A673 (cell line): Measurements from ENCODE around the gene GSG1L. TPM values are rescaled to one million over a fixed set of nuclear protein-coding genes. Genes with fewer than 3 reads are reported as not detected.

Experiments
- BruUV-seq: library from RNA; stranded (reverse); fragments of 400-500 nt; replicated peaks from 2 replicates; lab custom pipeline; 2021; lab: Mats Ljungman, UMichigan
- CTCF ChIA-PET: fragments of 300-600 bp; sonication (Branson Sonifier 250); formaldehyde crosslinking; loops from one replicate; lab custom pipeline; 2022; ENCODE audit warnings: antibody characterized with exemption; lab: Charles Lee
- POLR2A ChIA-PET: fragments of 300-600 bp; sonication (Branson Sonifier 250); formaldehyde crosslinking; loops from one replicate; lab custom pipeline; 2022; ENCODE audit warnings: antibody characterized with exemption; ENCODE audit not compliant: low non-redundant PET; lab: Charles Lee
- DNase-seq: peaks from one replicate; pipeline ENCODE4 v3.0.0-alpha.2; 2015; ENCODE audit warnings: low spot score
- H3K27ac ChIP-seq: fragments of 200-600 bp; sonication (generic); 2 replicates; pipeline ENCODE4 v1.5.1; 2016; ENCODE audit warnings: mixed run types, low read depth, mild to moderate bottlenecking, mixed read lengths, antibody characterized with exemption, low read length; ENCODE audit not compliant: poor library complexity, severe bottlenecking
- H3K27me3 ChIP-seq: fragments of 200-600 bp; sonication (generic); replicated peaks from 2 replicates; pipeline ENCODE4 v1.6.1; 2017; ENCODE audit warnings: mixed run types, low read depth, mild to moderate bottlenecking, mixed read lengths, antibody characterized with exemption, low read length; ENCODE audit not compliant: insufficient read depth, poor library complexity
- H3K36me3 ChIP-seq: fragments of 200-600 bp; sonication (generic); 2 replicates; pipeline ENCODE4 v1.6.1; 2016; ENCODE audit warnings: mixed run types, mild to moderate bottlenecking, mixed read lengths, antibody characterized with exemption, low read length; ENCODE audit not compliant: insufficient read depth, poor library complexity, severe bottlenecking
- H3K4me1 ChIP-seq: fragments of 200-600 bp; sonication (generic); 2 replicates; pipeline ENCODE4 v1.6.1; 2017; ENCODE audit warnings: mixed run types, mild to moderate bottlenecking, mixed read lengths, antibody characterized with exemption, low read length; ENCODE audit not compliant: insufficient read depth, poor library complexity, severe bottlenecking
- H3K4me3 ChIP-seq: fragments of 200-600 bp; sonication (generic); 2 replicates; pipeline ENCODE4 v1.5.1; 2016; ENCODE audit warnings: low read depth, mixed run types, mild to moderate bottlenecking, mixed read lengths, low read length; ENCODE audit not compliant: poor library complexity, severe bottlenecking
- H3K9me3 ChIP-seq: fragments of 200-600 bp; sonication (generic); 2 replicates; pipeline ENCODE4 v1.6.1; 2016; ENCODE audit warnings: mixed run types, low read depth, mild to moderate bottlenecking, mixed read lengths, antibody characterized with exemption, low read length; ENCODE audit not compliant: poor library complexity, severe bottlenecking
- CTCF ChIP-seq: fragments of 300-800, 200-600 bp; sonication (generic); conservative IDR thresholded peaks from 2 replicates; pipeline ENCODE4 v1.5.1; 2017; ENCODE audit warnings: low read depth, mild to moderate bottlenecking, antibody characterized with exemption, low read length, moderate library complexity, mixed read lengths
- EZH2 ChIP-seq: fragments of 200-600 bp; sonication (generic); IDR thresholded peaks from 2 replicates; pipeline ENCODE4 v1.6.1; 2017; ENCODE audit warnings: borderline replicate concordance, low read depth, mild to moderate bottlenecking, mixed read lengths, antibody characterized with exemption, low read length; ENCODE audit not compliant: poor library complexity, severe bottlenecking
- intact Hi-C: fragments of 100-400 bp; cut with micrococcal nuclease; formaldehyde crosslinking; loops from one replicate; pipeline ENCODE4 v1.10.0; 2022; ENCODE audit not compliant: unreplicated experiment
- total RNA-seq: library from RNA; stranded (reverse); gene quantifications from 2 replicates; pipeline ENCODE4 v1.2.3, GENCODE V29; 2021

GSG1L gene
- total RNA-seq, 1 experiment from 2014 or later, result not detected

GRCh38 chr16:27742333-27742732 lies 321.2 kb downstream of the GSG1L start:
- no TSS peak for BruUV-seq
- Histone ChIP-seq H3K9me3 (no peaks in the 10 kb centered on the region), H3K36me3 (no peaks in the 10 kb centered on the region), H3K27ac (no peak overlapping the region), H3K4me1 (no peaks in the 10 kb centered on the region), H3K4me3 (no peak overlapping the region), H3K27me3 (no peaks in the 10 kb centered on the region)
- POLR2A ChIA-PET, result no interaction called here
- TF ChIP-seq EZH2 (no peak), CTCF (no peak)
- no peak for DNase-seq
- CTCF ChIA-PET, result no interaction called here
- intact Hi-C loops, result no loop called here

- H3K4me3 ChIP-seq, result no peak overlapping the region
- no peak overlapping the region for H3K27ac ChIP-seq
- no peaks in the 10 kb centered on the region for H3K4me1 ChIP-seq
- no TSS peak for BruUV-seq
- DNase-seq, result no peak
- ChIA-PET CTCF (no interaction called here), POLR2A (no interaction called here)
- intact Hi-C loops, result no loop called here
- H3K9me3 ChIP-seq, result no peaks in the 10 kb centered on the region
- no peaks in the 10 kb centered on the region for H3K36me3 ChIP-seq
- no peaks in the 10 kb centered on the region for H3K27me3 ChIP-seq
- TF ChIP-seq CTCF, result no peak
- TF ChIP-seq EZH2, result no peak
These were observed 322.9 kb downstream of the GSG1L start for GRCh38 chr16:27740496-27741201.

GRCh38 chr16:27739606-27740357 lies 323.7 kb downstream of the GSG1L start:
- CTCF ChIA-PET, result no interaction called here
- H3K4me3 ChIP-seq, result no peak overlapping the region
- no TSS peak for BruUV-seq
- H3K36me3 ChIP-seq, result no peaks in the 10 kb centered on the region
- intact Hi-C loops, result no loop called here
- H3K27ac ChIP-seq, result no peak overlapping the region
- H3K4me1 ChIP-seq, result no peaks in the 10 kb centered on the region
- no peaks in the 10 kb centered on the region for H3K9me3 ChIP-seq
- DNase-seq, result no peak
- POLR2A ChIA-PET, result no interaction called here
- no peaks in the 10 kb centered on the region for H3K27me3 ChIP-seq
- TF ChIP-seq EZH2 (no peak), CTCF (no peak)
